HepG2 (cell line): ENCODE data around the gene CLRN2. TPM values are rescaled to one million over a fixed set of nuclear protein-coding genes. Genes with fewer than 3 reads are reported as not detected.
A peak's percentile ranks its signal among the peaks of the same experiment; 100 is the strongest.

Experiments
- CBX5 ChIP-seq: sonication (generic); formaldehyde crosslinking; IDR thresholded peaks from 2 replicates; pipeline ENCODE4 v1.4.0; 2020; ENCODE audit warnings: missing genetic modification reagents, borderline replicate concordance
- CREB1 ChIP-seq, 2 experiments: fragments of 450-650 bp in 1 of 2; IDR thresholded peaks; 2 replicates each; pipeline ENCODE4 v1.6.1; 2016 to 2017; ENCODE audit warnings: control low read depth in 1 of 2, mild to moderate bottlenecking in 1 of 2, missing compliant biosample characterization in 1 of 2, missing genetic modification characterization in 1 of 2
- DBP ChIP-seq: sonication (generic); formaldehyde crosslinking; IDR thresholded peaks from 2 replicates; pipeline ENCODE4 v1.4.0; 2020; ENCODE audit warnings: missing genetic modification reagents; ENCODE audit errors: not compliant biosample characterization
- FOXJ3 ChIP-seq: sonication (generic); formaldehyde crosslinking; IDR thresholded peaks from 2 replicates; pipeline ENCODE4 v1.4.0; 2020; ENCODE audit warnings: missing genetic modification reagents, mild to moderate bottlenecking, borderline replicate concordance
- FOXK1 ChIP-seq: sonication (generic); formaldehyde crosslinking; IDR thresholded peaks from 2 replicates; pipeline ENCODE4 v1.4.0; 2020; ENCODE audit warnings: low read depth, missing genetic modification reagents, borderline replicate concordance
- PRDM10 ChIP-seq: sonication (generic); formaldehyde crosslinking; IDR thresholded peaks from 2 replicates; pipeline ENCODE4 v1.4.0; 2020; ENCODE audit warnings: low read depth, missing genetic modification reagents
- SKI ChIP-seq: fragments of 450-650 bp; IDR thresholded peaks from one replicate; pipeline ENCODE4 v1.6.1; 2018; ENCODE audit warnings: mild to moderate bottlenecking; ENCODE audit not compliant: partially characterized antibody
- SNAPC4 ChIP-seq: sonication (generic); formaldehyde crosslinking; IDR thresholded peaks from 2 replicates; pipeline ENCODE4 v1.4.0; 2020; ENCODE audit warnings: mild to moderate bottlenecking, missing genetic modification reagents
- ZNF350 ChIP-seq: sonication (generic); formaldehyde crosslinking; IDR thresholded peaks from 2 replicates; pipeline ENCODE4 v1.4.0; 2020; ENCODE audit warnings: mild to moderate bottlenecking, low read depth, missing genetic modification reagents, borderline replicate concordance
- ZNF431 ChIP-seq: sonication (generic); formaldehyde crosslinking; IDR thresholded peaks from 2 replicates; pipeline ENCODE4 v1.9.0; 2022; ENCODE audit warnings: missing genetic modification reagents, low read depth, mild to moderate bottlenecking, borderline replicate concordance
- ZSCAN30 ChIP-seq: sonication (generic); formaldehyde crosslinking; IDR thresholded peaks from 2 replicates; pipeline ENCODE4 v1.5.0; 2020; ENCODE audit warnings: mild to moderate bottlenecking, missing genetic modification reagents
- polyA plus RNA-seq, 8 experiments: library from polyadenylated mRNA; depleted of rRNA in 3 of 8; stranded (reverse) in 7 of 8; unstranded in 1 of 8; fragments of >200 nt; fragmentation: Illumina TruSeq in 4 of 8; extraction: Trizol in 4 of 8; gene quantifications; 2 replicates each; pipeline versions ENCODE4 v1.2.1 to v1.2.3, GENCODE V29; 2011 to 2016; ENCODE audit warnings: low read depth in 4 of 8, missing spikeins in 1 of 8, mixed read lengths in 1 of 8; ENCODE audit not compliant: insufficient read depth in 1 of 8
- total RNA-seq, 5 experiments: library from RNA; depleted of rRNA; stranded (reverse); fragments of >200 nt; fragmentation: Illumina TruSeq; extraction: Trizol; gene quantifications; 2 replicates each; pipeline ENCODE4 v1.2.3, GENCODE V29; 2016; ENCODE audit warnings: low read depth in 1 of 5
- TF ChIP-seq, protein P1 (sequence below): sonication (generic); formaldehyde crosslinking; IDR thresholded peaks from 2 replicates; pipeline ENCODE4 v1.5.0; 2020; ENCODE audit warnings: mild to moderate bottlenecking, missing genetic modification reagents, borderline replicate concordance
- TF ChIP-seq, protein P2 (sequence below): IDR thresholded peaks from 2 replicates; pipeline ENCODE4 v1.6.1; 2016; ENCODE audit warnings: missing compliant biosample characterization, missing genetic modification reagents, borderline replicate concordance

The CLRN2 gene
- total and polyA plus RNA-seq, 2 of the 13 experiments (the other 11 are each of a cell fraction or from before 2014, with no cell fraction given) = not detected

- TF ChIP-seq CREB1 (IDR thresholded peaks at IDR 0.05) = peak; percentile 43
- peak; percentile 82 for TF ChIP-seq CREB1 (CRISPR knock-in tag; IDR thresholded peaks at IDR 0.05)
- peak; percentile 40; the same call in 1 of the 2 replicates for TF ChIP-seq ZNF431 (CRISPR knock-in tag)
- peak; percentile 58; the same call in 1 of the 2 replicates for TF ChIP-seq SNAPC4
- peak; percentile 88 for TF ChIP-seq PRDM10 (CRISPR knock-in tag)
- peak; percentile 94 for TF ChIP-seq FOXK1
- 0 out of 2 replicates have a peak, but pooled peaks have one; percentile 27 for TF ChIP-seq ZNF350 (CRISPR knock-in tag)
- peak; percentile 69 for TF ChIP-seq DBP (CRISPR knock-in tag)
- TF ChIP-seq, protein P1, sequence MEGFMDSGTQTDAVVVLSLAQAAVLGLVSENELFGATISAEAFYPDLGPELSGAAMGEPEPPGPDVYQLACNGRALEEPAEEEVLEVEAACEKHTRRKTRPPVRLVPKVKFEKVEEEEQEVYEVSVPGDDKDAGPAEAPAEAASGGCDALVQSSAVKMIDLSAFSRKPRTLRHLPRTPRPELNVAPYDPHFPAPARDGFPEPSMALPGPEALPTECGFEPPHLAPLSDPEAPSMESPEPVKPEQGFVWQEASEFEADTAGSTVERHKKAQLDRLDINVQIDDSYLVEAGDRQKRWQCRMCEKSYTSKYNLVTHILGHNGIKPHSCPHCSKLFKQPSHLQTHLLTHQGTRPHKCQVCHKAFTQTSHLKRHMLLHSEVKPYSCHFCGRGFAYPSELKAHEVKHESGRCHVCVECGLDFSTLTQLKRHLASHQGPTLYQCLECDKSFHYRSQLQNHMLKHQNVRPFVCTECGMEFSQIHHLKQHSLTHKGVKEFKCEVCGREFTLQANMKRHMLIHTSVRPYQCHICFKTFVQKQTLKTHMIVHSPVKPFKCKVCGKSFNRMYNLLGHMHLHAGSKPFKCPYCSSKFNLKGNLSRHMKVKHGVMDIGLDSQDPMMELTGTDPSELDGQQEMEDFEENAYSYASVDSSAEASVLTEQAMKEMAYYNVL = peak; percentile 90; the same call in 1 of the 2 replicates
- TF ChIP-seq CBX5 (CRISPR knock-in tag) = peak; percentile 54; the same call in 1 of the 2 replicates
- TF ChIP-seq ZSCAN30 (CRISPR knock-in tag) = no peak
- peak; percentile 97 for TF ChIP-seq FOXJ3 (CRISPR knock-in tag)
- TF ChIP-seq SKI = peak; percentile 61
- TF ChIP-seq, protein P2, sequence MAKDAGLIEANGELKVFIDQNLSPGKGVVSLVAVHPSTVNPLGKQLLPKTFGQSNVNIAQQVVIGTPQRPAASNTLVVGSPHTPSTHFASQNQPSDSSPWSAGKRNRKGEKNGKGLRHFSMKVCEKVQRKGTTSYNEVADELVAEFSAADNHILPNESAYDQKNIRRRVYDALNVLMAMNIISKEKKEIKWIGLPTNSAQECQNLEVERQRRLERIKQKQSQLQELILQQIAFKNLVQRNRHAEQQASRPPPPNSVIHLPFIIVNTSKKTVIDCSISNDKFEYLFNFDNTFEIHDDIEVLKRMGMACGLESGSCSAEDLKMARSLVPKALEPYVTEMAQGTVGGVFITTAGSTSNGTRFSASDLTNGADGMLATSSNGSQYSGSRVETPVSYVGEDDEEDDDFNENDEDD (CRISPR knock-in tag) = 0 out of 2 replicates have a peak, but pooled peaks have one; percentile 27
These were observed 44.2 kb downstream of the CLRN2 start (continued) for GRCh38 chr4:17558941-17559708.
